Measurements from ENCODE around the gene SEC14L1.

Gene SEC14L1

GRCh38 chr17:77124192-77124889 lies 16.4 kb upstream of the SEC14L1 start:
- TF ChIP-seq Cebpa-rat (IDR thresholded peaks at IDR 0.05): no peak
- H3K27ac ChIP-seq: peak overlapping the region in 9 of 11 experiments; percentile 10 to 80 (median 62); a peak in 14 of 22 replicates
- H3K9me3 ChIP-seq (replicated peaks in 1 of 11): no peaks in the 10 kb centered on the region
- H3K27me3 ChIP-seq: no peaks in the 10 kb centered on the region
- peaks cover 35 to 88% (median 46%) of the 10 kb centered on the region in 10 experiments for H3K4me1 ChIP-seq
- H3K9ac ChIP-seq: peak overlapping the region in 5 of 11 experiments; percentile 39 to 74 (median 44); a peak in 8 of 22 replicates
- H3K4me3 ChIP-seq: 0 out of 20 replicates have a peak overlapping the region, but pooled peaks of 1 of the 10 experiments have one; percentile 4
- no peaks in the 10 kb centered on the region for H4K20me1 ChIP-seq
- H3K4me2 ChIP-seq: peak overlapping the region; percentile 48 to 92 (median 72)
- H3K36me3 ChIP-seq: no peaks in the 10 kb centered on the region

- Histone ChIP-seq H4K20me1 (no peaks in the 10 kb centered on the region), H3K27ac (peak overlapping the region in 1 of 11 experiments; percentile 80; a peak in 1 of 22 replicates), H3K27me3 (no peaks in the 10 kb centered on the region), H3K9me3 (replicated peaks in 1 of 11) (no peaks in the 10 kb centered on the region), H3K36me3 (no peaks in the 10 kb centered on the region), H3K4me1 (peaks cover 45 to 98% (median 57%) of the 10 kb centered on the region in 10 experiments), H3K4me2 (peak overlapping the region in 4 of 11 experiments; percentile 4 to 92 (median 82); a peak in 7 of 22 replicates), H3K4me3 (no peak overlapping the region), H3K9ac (no peak overlapping the region)
- TF ChIP-seq Cebpa-rat (IDR thresholded peaks at IDR 0.05): no peak
These were observed 15.3 kb upstream of the SEC14L1 start for GRCh38 chr17:77125432-77125901.

GRCh38 chr17:77126519-77126918 lies 14.2 kb upstream of the SEC14L1 start:
- Histone ChIP-seq H3K36me3 (no peaks in the 10 kb centered on the region), H4K20me1 (no peaks in the 10 kb centered on the region), H3K4me3 (no peak overlapping the region), H3K4me2 (peak overlapping the region in 2 of 11 experiments; percentile 85 to 92; a peak in 3 of 22 replicates), H3K27me3 (no peaks in the 10 kb centered on the region), H3K9ac (no peak overlapping the region), H3K27ac (no peak overlapping the region), H3K4me1 (peaks cover 45 to 92% (median 57%) of the 10 kb centered on the region in 10 experiments), H3K9me3 (replicated peaks in 1 of 11) (no peaks in the 10 kb centered on the region)
- no peak for TF ChIP-seq Cebpa-rat (IDR thresholded peaks at IDR 0.05)

GRCh38 chr17:77127735-77128361 lies 12.9 kb upstream of the SEC14L1 start:
- Histone ChIP-seq H3K27ac (peak overlapping the region; percentile 46 to 81 (median 67); a peak in 21 of 22 replicates), H3K9me3 (replicated peaks in 1 of 11) (no peaks in the 10 kb centered on the region)
- TF ChIP-seq Cebpa-rat (IDR thresholded peaks at IDR 0.05): no peak

GRCh38 chr17:77128896-77129567 lies 11.7 kb upstream of the SEC14L1 start:
- Histone ChIP-seq H3K9me3 (replicated peaks in 1 of 11) (no peaks in the 10 kb centered on the region), H3K9ac (no peak overlapping the region), H3K4me1 (peaks cover 44 to 76% (median 53%) of the 10 kb centered on the region in 10 experiments), H3K27ac (peak overlapping the region in 1 of 11 experiments; percentile 81; a peak in 2 of 22 replicates), H3K27me3 (no peaks in the 10 kb centered on the region), H3K4me3 (no peak overlapping the region), H4K20me1 (no peaks in the 10 kb centered on the region), H3K36me3 (no peaks in the 10 kb centered on the region), H3K4me2 (peak overlapping the region; percentile 76 to 94 (median 84))
- TF ChIP-seq Cebpa-rat (IDR thresholded peaks at IDR 0.05): no peak

More at GRCh38 chr17:77127735-77128361, 12.9 kb upstream of the SEC14L1 start:
- Histone ChIP-seq H3K36me3 (no peaks in the 10 kb centered on the region), H4K20me1 (no peaks in the 10 kb centered on the region), H3K27me3 (no peaks in the 10 kb centered on the region), H3K4me2 (peak overlapping the region; percentile 76 to 94 (median 84)), H3K4me3 (peak overlapping the region; percentile 13 to 61 (median 35); a peak in 13 of 20 replicates), H3K9ac (peak overlapping the region; percentile 32 to 71 (median 56); a peak in 19 of 22 replicates), H3K4me1 (peaks cover 45 to 84% (median 57%) of the 10 kb centered on the region in 10 experiments)

- H3K4me3 ChIP-seq: no peak overlapping the region
- no peak for TF ChIP-seq Cebpa-rat (IDR thresholded peaks at IDR 0.05)
- no peaks in the 10 kb centered on the region for H3K36me3 ChIP-seq
- no peaks in the 10 kb centered on the region for H4K20me1 ChIP-seq
- peaks cover 43 to 69% (median 49%) of the 10 kb centered on the region in 10 experiments for H3K4me1 ChIP-seq
- H3K9me3 ChIP-seq (replicated peaks in 1 of 11): no peaks in the 10 kb centered on the region
- H3K27me3 ChIP-seq: no peaks in the 10 kb centered on the region
- peak overlapping the region; percentile 45 to 94 (median 76) for H3K4me2 ChIP-seq
- H3K27ac ChIP-seq: no peak overlapping the region; a peak in 1 of 22 replicates
- H3K9ac ChIP-seq: peak overlapping the region in 1 of 11 experiments; percentile 12; a peak in 1 of 22 replicates
These were observed 11.0 kb upstream of the SEC14L1 start for GRCh38 chr17:77129568-77130301.

- no peak overlapping the region for H3K9ac ChIP-seq
- H3K27ac ChIP-seq: no peak overlapping the region
- no peaks in the 10 kb centered on the region for H3K27me3 ChIP-seq
- H3K4me3 ChIP-seq: no peak overlapping the region
- peaks cover 46 to 68% (median 51%) of the 10 kb centered on the region in 10 experiments for H3K4me1 ChIP-seq
- H3K36me3 ChIP-seq: no peaks in the 10 kb centered on the region
- H4K20me1 ChIP-seq: no peaks in the 10 kb centered on the region
- peaks cover 0 to 1% (median 0%) of the 10 kb centered on the region in 11 experiments; a peak in 1 of 22 replicates for H3K9me3 ChIP-seq (replicated peaks in 1 of 11)
- H3K4me2 ChIP-seq: peak overlapping the region in 7 of 11 experiments; percentile 45 to 94 (median 76); a peak in 8 of 22 replicates
- TF ChIP-seq Cebpa-rat (IDR thresholded peaks at IDR 0.05): no peak
These were observed 10.2 kb upstream of the SEC14L1 start for GRCh38 chr17:77130525-77130924.

- H3K4me3 ChIP-seq: no peak overlapping the region
- no peak overlapping the region for H3K4me2 ChIP-seq
- H3K9me3 ChIP-seq (replicated peaks in 1 of 11): peaks cover under 1 to 15% (median 6%) of the 10 kb centered on the region in 11 experiments; a peak in 18 of 22 replicates
- TF ChIP-seq Cebpa-rat (IDR thresholded peaks at IDR 0.05): no peak
- H3K27ac ChIP-seq: no peak overlapping the region
- no peaks in the 10 kb centered on the region for H4K20me1 ChIP-seq
- H3K4me1 ChIP-seq: peaks cover 54 to 63% (median 59%) of the 10 kb centered on the region in 10 experiments
- H3K27me3 ChIP-seq: no peaks in the 10 kb centered on the region
- H3K36me3 ChIP-seq: peaks cover 0 to 3% (median 0%) of the 10 kb centered on the region in 11 experiments; a peak in 2 of 22 replicates
- no peak overlapping the region for H3K9ac ChIP-seq
These were observed 8.9 kb upstream of the SEC14L1 start for GRCh38 chr17:77131904-77132303.

Data from BLaER1 treated with 17β-estradiol and CSF1 and Interleukin-3, amounts not matched to agents 10 nM and 100 nM (cell line).